BJ (cell line): ENCODE data around the gene ZDHHC11. TPM values are rescaled to one million over a fixed set of nuclear protein-coding genes. Genes with fewer than 3 reads are reported as not detected.

Experiments
- CTCF ChIA-PET: fragments of 350-600 bp; formaldehyde crosslinking; extraction: SDS; loops from one replicate; lab custom pipeline; 2021; ENCODE audit warnings: antibody characterized with exemption, inconsistent platforms; lab: Yijun Ruan, JAX
- POLR2A ChIA-PET: fragments of 300-600 bp; sonication (Branson Sonifier 250); formaldehyde crosslinking; extraction: SDS; loops from one replicate; lab custom pipeline; 2021; ENCODE audit warnings: antibody characterized with exemption; lab: Charles Lee
- DNase-seq: peaks from one replicate; pipeline ENCODE4 v3.0.0-alpha.2; 2011; ENCODE audit warnings: low read depth
- H3K27me3 ChIP-seq: 2 replicates; pipeline ENCODE4 v1.6.0; 2011; ENCODE audit warnings: low read length; ENCODE audit not compliant: control insufficient read depth, insufficient read depth
- H3K36me3 ChIP-seq: 2 replicates; pipeline ENCODE4 v1.5.1; 2011; ENCODE audit warnings: low read length; ENCODE audit not compliant: control insufficient read depth, insufficient read depth
- H3K4me3 ChIP-seq: 2 replicates; pipeline ENCODE4 v1.5.1; 2011; ENCODE audit warnings: low read depth, mild to moderate bottlenecking, control low read depth, low read length
- polyA plus RNA-seq: library from polyadenylated mRNA; depleted of rRNA; stranded (reverse); fragments of >200 nt; gene quantifications from 2 replicates; pipeline ENCODE4 v1.2.3, GENCODE V29; 2011
- TF ChIP-seq, protein P1 (sequence below): IDR thresholded peaks from 2 replicates; pipeline ENCODE4 v1.5.1; 2011; ENCODE audit warnings: low read depth, mild to moderate bottlenecking, control low read depth, inconsistent platforms, low read length, moderate library complexity; ENCODE audit not compliant: insufficient read depth

The ZDHHC11 gene
- polyA plus RNA-seq, 1 experiment = 0.15 TPM

DNA sequence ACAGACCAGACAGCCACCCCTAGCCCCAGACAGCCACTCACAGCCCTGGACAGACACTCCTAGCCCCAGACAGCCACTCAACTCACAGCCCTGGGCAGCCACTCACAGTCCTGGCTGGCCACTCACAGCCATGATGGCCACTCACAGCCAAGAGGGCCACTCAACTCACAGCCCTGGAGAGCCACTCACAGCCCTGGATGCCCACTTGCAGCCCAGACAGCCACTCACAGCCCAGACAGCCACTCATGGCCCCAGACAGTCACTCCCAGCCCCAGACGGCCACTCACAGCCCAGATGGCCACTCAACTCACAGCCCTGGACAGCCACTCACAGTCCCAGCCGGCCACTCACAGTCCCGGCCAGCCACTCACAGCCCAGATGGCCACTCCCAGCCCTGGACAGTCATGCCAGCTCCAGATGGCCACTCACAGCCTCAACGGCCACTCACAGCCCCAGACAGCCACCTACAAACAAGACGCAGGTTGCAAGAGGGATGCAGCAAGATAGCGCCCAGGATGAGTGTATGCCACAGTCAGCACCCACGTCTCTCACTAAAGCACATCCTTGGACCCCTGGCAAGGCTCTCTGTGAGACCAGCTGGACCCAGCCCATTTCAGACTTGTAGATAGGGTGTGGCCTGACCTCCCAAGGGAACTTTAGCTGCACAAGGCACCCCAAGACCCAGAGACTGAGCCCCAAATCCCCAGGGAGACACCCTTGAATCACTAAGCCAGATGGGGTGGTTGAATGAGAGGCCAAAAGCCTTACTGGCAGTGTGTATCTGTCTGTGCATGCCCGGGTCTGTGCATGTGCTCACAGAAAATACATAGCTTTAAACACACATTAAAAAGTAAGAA, 88.7 kb downstream of the ZDHHC11 start:
- no peaks in the 10 kb centered on the region for H3K36me3 ChIP-seq
- ChIA-PET CTCF (no interaction called here), POLR2A (no interaction called here)
- TF ChIP-seq, protein P1, sequence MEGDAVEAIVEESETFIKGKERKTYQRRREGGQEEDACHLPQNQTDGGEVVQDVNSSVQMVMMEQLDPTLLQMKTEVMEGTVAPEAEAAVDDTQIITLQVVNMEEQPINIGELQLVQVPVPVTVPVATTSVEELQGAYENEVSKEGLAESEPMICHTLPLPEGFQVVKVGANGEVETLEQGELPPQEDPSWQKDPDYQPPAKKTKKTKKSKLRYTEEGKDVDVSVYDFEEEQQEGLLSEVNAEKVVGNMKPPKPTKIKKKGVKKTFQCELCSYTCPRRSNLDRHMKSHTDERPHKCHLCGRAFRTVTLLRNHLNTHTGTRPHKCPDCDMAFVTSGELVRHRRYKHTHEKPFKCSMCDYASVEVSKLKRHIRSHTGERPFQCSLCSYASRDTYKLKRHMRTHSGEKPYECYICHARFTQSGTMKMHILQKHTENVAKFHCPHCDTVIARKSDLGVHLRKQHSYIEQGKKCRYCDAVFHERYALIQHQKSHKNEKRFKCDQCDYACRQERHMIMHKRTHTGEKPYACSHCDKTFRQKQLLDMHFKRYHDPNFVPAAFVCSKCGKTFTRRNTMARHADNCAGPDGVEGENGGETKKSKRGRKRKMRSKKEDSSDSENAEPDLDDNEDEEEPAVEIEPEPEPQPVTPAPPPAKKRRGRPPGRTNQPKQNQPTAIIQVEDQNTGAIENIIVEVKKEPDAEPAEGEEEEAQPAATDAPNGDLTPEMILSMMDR = no peak
- no peak overlapping the region for H3K4me3 ChIP-seq
- peaks cover 4% of the 10 kb centered on the region for H3K27me3 ChIP-seq
- DNase-seq = no peak

- ChIA-PET CTCF (no interaction called here), POLR2A (no interaction called here)
- no peaks in the 10 kb centered on the region for H3K36me3 ChIP-seq
- DNase-seq = no peak
- H3K27me3 ChIP-seq = peaks cover 4% of the 10 kb centered on the region
- H3K4me3 ChIP-seq = no peak overlapping the region
- TF ChIP-seq, protein P1 = no peak
These were observed 89.6 kb downstream of the ZDHHC11 start for GRCh38 chr5:761059-761771.

DNA sequence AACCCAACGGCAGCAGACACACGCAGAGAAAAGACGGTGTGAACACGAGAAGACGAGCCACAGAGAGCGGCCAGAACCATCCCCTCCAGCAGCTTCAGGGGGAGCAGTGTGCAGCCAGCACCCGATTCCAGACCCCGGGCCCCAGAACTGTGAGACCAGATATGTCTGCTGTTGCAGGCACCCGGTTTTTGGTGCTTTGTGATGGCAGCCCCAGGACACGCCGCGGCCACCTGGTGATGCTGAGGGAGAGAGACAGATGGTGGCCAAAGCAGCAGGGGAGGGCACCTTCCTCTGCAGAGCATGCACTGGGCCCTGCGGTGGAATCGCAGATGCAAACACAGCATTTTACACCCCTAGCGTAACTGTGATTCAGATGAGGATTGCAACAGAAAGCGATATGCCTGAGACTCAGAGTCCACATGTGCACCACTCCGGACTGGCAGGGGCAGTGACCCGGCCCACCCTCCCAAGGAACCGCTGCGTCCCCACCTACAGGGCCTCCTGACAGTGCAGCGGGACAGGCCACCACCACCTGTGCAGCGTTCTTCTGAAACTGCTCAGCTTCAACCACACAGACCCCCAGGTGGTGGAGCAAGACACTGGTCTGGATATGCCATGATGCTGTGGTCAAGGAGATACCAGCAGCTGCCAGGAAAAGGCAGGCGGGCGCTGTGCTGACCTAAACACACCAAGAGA, 90.3 kb downstream of the ZDHHC11 start:
- no peak overlapping the region for H3K4me3 ChIP-seq
- TF ChIP-seq, protein P1 = no peak
- no peak for DNase-seq
- CTCF ChIA-PET = no interaction called here
- H3K27me3 ChIP-seq = peaks cover 4% of the 10 kb centered on the region
- POLR2A ChIA-PET = no interaction called here
- no peaks in the 10 kb centered on the region for H3K36me3 ChIP-seq

GRCh38 chr5:759781-760362, 90.9 kb downstream of the ZDHHC11 start:
- no peak overlapping the region for H3K4me3 ChIP-seq
- no peaks in the 10 kb centered on the region for H3K36me3 ChIP-seq
- CTCF ChIA-PET = no interaction called here
- peaks cover 4% of the 10 kb centered on the region for H3K27me3 ChIP-seq
- no peak for DNase-seq
- POLR2A ChIA-PET = no interaction called here
- TF ChIP-seq, protein P1 = no peak
